Measurements from ENCODE around the gene SI.

DNA sequence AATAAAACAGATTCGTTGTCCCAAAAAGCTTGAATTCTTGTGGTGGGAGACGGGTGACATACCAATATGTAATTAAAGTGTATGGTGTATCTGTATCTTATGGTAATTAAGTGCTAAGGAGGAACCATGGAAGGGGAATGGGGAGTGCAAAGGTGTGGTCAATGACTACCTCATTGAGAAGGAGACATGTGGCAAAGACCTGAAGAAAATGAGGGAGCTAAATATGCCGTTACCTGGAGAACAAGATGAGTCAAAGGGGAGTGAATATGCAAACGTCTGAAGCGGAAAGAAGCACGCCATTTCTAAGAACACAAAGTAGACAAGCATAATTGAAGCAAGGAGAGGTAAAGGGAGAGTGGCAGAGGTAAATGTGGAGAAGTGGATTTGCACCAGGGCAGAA, 115.7 kb downstream of the SI start:
- TF ChIP-seq, protein P1, sequence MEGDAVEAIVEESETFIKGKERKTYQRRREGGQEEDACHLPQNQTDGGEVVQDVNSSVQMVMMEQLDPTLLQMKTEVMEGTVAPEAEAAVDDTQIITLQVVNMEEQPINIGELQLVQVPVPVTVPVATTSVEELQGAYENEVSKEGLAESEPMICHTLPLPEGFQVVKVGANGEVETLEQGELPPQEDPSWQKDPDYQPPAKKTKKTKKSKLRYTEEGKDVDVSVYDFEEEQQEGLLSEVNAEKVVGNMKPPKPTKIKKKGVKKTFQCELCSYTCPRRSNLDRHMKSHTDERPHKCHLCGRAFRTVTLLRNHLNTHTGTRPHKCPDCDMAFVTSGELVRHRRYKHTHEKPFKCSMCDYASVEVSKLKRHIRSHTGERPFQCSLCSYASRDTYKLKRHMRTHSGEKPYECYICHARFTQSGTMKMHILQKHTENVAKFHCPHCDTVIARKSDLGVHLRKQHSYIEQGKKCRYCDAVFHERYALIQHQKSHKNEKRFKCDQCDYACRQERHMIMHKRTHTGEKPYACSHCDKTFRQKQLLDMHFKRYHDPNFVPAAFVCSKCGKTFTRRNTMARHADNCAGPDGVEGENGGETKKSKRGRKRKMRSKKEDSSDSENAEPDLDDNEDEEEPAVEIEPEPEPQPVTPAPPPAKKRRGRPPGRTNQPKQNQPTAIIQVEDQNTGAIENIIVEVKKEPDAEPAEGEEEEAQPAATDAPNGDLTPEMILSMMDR (IDR thresholded peaks at IDR 0.05): no peak
- no peak for TF ChIP-seq ZFX (IDR thresholded peaks at IDR 0.05; ENCODE audit: borderline replicate concordance)
